ENCODE results near the gene GCLC.

DNA sequence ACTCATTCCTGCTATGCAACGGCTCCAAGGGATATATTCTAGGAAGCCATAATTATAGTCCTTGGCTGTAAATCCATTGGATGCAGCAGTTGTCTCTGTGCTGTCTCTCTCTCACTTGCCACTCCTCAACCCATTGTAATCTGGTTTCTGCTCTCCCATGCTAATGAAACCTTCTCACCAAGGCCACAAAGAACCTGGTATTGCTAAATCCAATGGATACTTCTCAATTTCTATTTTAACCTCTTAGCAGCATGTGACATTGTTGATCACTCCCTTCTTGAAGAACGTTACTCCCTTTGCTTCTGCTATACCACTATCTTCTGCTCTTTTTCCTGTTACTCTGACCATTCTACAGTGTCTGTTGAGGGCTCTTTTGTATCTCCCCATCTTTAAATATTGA is 39.8 kb upstream of the GCLC start:
- TF ChIP-seq, protein P1, sequence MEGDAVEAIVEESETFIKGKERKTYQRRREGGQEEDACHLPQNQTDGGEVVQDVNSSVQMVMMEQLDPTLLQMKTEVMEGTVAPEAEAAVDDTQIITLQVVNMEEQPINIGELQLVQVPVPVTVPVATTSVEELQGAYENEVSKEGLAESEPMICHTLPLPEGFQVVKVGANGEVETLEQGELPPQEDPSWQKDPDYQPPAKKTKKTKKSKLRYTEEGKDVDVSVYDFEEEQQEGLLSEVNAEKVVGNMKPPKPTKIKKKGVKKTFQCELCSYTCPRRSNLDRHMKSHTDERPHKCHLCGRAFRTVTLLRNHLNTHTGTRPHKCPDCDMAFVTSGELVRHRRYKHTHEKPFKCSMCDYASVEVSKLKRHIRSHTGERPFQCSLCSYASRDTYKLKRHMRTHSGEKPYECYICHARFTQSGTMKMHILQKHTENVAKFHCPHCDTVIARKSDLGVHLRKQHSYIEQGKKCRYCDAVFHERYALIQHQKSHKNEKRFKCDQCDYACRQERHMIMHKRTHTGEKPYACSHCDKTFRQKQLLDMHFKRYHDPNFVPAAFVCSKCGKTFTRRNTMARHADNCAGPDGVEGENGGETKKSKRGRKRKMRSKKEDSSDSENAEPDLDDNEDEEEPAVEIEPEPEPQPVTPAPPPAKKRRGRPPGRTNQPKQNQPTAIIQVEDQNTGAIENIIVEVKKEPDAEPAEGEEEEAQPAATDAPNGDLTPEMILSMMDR (IDR thresholded peaks at IDR 0.05; ENCODE audit: low read depth, low read length) = no peak
- no peak for TF ChIP-seq EZH2phosphoT487 (IDR thresholded peaks at IDR 0.05; ENCODE audit: low read depth)
